Keratinocyte (primary cell): ENCODE measurements around the gene CD226. TPM values are rescaled to one million over a fixed set of nuclear protein-coding genes. Genes with fewer than 3 reads are reported as not detected.

Experiments used
- DNase-seq: peaks from one replicate; pipeline ENCODE4 v3.0.0-alpha.2; 2011; ENCODE audit warnings: low read depth, missing footprints, low spot score
- FAIRE-seq: peaks from 2 replicates; lab custom pipeline; 2011; peaks lifted over from hg19 to GRCh38; lab: Jason Lieb, UNC
- H2AFZ ChIP-seq: 2 replicates; pipeline ENCODE4 v1.6.0; 2012; ENCODE audit warnings: low read length, control low read depth, inconsistent platforms; ENCODE audit not compliant: control insufficient read depth
- H3K27ac ChIP-seq: 2 replicates; pipeline ENCODE4 v1.5.1; 2011; ENCODE audit warnings: low read length; ENCODE audit not compliant: control insufficient read depth, insufficient read depth
- H3K27me3 ChIP-seq: 3 replicates; pipeline ENCODE4 v1.6.0; 2011; ENCODE audit warnings: low read length; ENCODE audit not compliant: control insufficient read depth, insufficient read depth; ENCODE audit errors: extremely low read depth
- H3K36me3 ChIP-seq, 2 experiments: 2 replicates in 1 of 2; 3 replicates in 1 of 2; pipeline ENCODE4 v1.5.1; 2011; ENCODE audit warnings: low read length in 2 of 2, mild to moderate bottlenecking in 1 of 2; ENCODE audit not compliant: control insufficient read depth in 2 of 2, insufficient read depth in 2 of 2; ENCODE audit errors: extremely low read depth in 1 of 2
- H3K4me1 ChIP-seq: 3 replicates; pipeline ENCODE4 v1.5.1; 2011; ENCODE audit warnings: low read length; ENCODE audit not compliant: control insufficient read depth, insufficient read depth; ENCODE audit errors: extremely low read depth
- H3K4me2 ChIP-seq: 3 replicates; pipeline ENCODE4 v1.6.0; 2011; ENCODE audit warnings: low read depth, low read length; ENCODE audit not compliant: control insufficient read depth, insufficient read depth; ENCODE audit errors: extremely low read depth
- H3K4me3 ChIP-seq, 3 experiments: fragments of 200-600 bp in 1 of 3; sonication (generic) in 1 of 3; 2 replicates in 2 of 3; 3 replicates in 1 of 3; pipeline ENCODE4 v1.5.1; 2011 to 2016; ENCODE audit warnings: low read length in 3 of 3, mild to moderate bottlenecking in 3 of 3, control low read depth in 2 of 3, inconsistent platforms in 1 of 3, low read depth in 1 of 3, mixed read lengths in 1 of 3, mixed run types in 1 of 3, moderate library complexity in 1 of 3; ENCODE audit not compliant: control insufficient read depth in 2 of 3, insufficient read depth in 2 of 3; ENCODE audit errors: extremely low read depth in 1 of 3
- H3K79me2 ChIP-seq: 2 replicates; pipeline ENCODE4 v1.6.0; 2012; ENCODE audit warnings: low read length; ENCODE audit not compliant: control insufficient read depth, insufficient read depth
- H3K9ac ChIP-seq: 3 replicates; pipeline ENCODE4 v1.6.0; 2011; ENCODE audit warnings: low read length; ENCODE audit not compliant: control insufficient read depth, insufficient read depth; ENCODE audit errors: extremely low read depth
- H3K9me1 ChIP-seq: 3 replicates; pipeline ENCODE4 v1.6.0; 2011; ENCODE audit warnings: low read length; ENCODE audit not compliant: control insufficient read depth, insufficient read depth; ENCODE audit errors: extremely low read depth
- H3K9me3 ChIP-seq: 2 replicates; pipeline ENCODE4 v1.5.1; 2012; ENCODE audit warnings: low read depth, low read length; ENCODE audit not compliant: control insufficient read depth
- H4K20me1 ChIP-seq: 3 replicates; pipeline ENCODE4 v1.6.0; 2011; ENCODE audit warnings: low read length; ENCODE audit not compliant: control insufficient read depth, insufficient read depth; ENCODE audit errors: extremely low read depth
- CTCF ChIP-seq, 3 experiments: IDR thresholded peaks in 1 of 3; conservative IDR thresholded peaks in 1 of 3; optimal IDR thresholded peaks in 1 of 3; 2 replicates in 2 of 3; 3 replicates in 1 of 3; pipeline versions ENCODE3 to v1.5.1; 2011; ENCODE audit warnings: low read length in 3 of 3, mild to moderate bottlenecking in 3 of 3, moderate library complexity in 2 of 3, control low read depth in 1 of 3, inconsistent platforms in 1 of 3; ENCODE audit not compliant: insufficient read depth in 2 of 3; ENCODE audit errors: extremely low read depth in 1 of 3
- EZH2 ChIP-seq: IDR thresholded peaks from one replicate; pipeline ENCODE4 v1.6.1; 2012; ENCODE audit warnings: inconsistent platforms, mild to moderate bottlenecking, low read length, moderate library complexity
- dilution Hi-C: fragments of 300-500 bp; cut with MboI; formaldehyde crosslinking; loops from one replicate; pipeline ENCODE4 v1.7.0; 2020; ENCODE audit warnings: low sequenced_read_pairs; ENCODE audit not compliant: extremely low pct_ligation_motif_present
- polyA plus RNA-seq, 5 experiments: library from polyadenylated mRNA; depleted of rRNA in 3 of 5; stranded (reverse) in 3 of 5; stranded (forward) in 1 of 5; unstranded in 1 of 5; fragments of >200 nt; gene quantifications; 1 replicate in 1 of 5; 2 replicates in 3 of 5; 3 replicates in 1 of 5; pipeline versions ENCODE4 v1.2.1 to v1.2.3, GENCODE V29; 2011 to 2012; ENCODE audit warnings: missing spikeins in 2 of 5, low read depth in 1 of 5, low replicate concordance in 1 of 5

CD226 gene
- polyA plus RNA-seq, 1 donor (not counting 4 experiments of a cell fraction or from before 2014, with no cell fraction given): 1.3 TPM

GRCh38 chr18:69945220-69946114, 2.2 kb downstream of the CD226 start:
- no peaks in the 10 kb centered on the region for H3K9me3 ChIP-seq
- no peak overlapping the region for H3K9ac ChIP-seq
- H2AFZ ChIP-seq: no peak overlapping the region
- H3K4me3 ChIP-seq: no peak overlapping the region
- no peak for DNase-seq
- no peaks in the 10 kb centered on the region for H3K9me1 ChIP-seq
- no peak for FAIRE-seq
- H3K27ac ChIP-seq: no peak overlapping the region
- dilution Hi-C loops: no loop called here
- H3K4me1 ChIP-seq: no peaks in the 10 kb centered on the region
- peaks cover 2 to 3% of the 10 kb centered on the region in 2 experiments for H3K36me3 ChIP-seq
- no peaks in the 10 kb centered on the region for H3K79me2 ChIP-seq
- TF ChIP-seq EZH2 (no peak), CTCF (optimal IDR thresholded peaks at IDR 0.05 in 1 of 3, IDR thresholded peaks at IDR 0.05 in 1 of 3, conservative IDR thresholded peaks at IDR 0.05 in 1 of 3; ENCODE audit: extremely low read depth in 1 of 3, insufficient read depth in 2 of 3, low read length in 3 of 3) (no peak)
- H3K4me2 ChIP-seq: no peak overlapping the region
- no peaks in the 10 kb centered on the region for H3K27me3 ChIP-seq
- H4K20me1 ChIP-seq: no peaks in the 10 kb centered on the region

GRCh38 chr18:69944436-69944835, 3.2 kb downstream of the CD226 start:
- dilution Hi-C loops: no loop called here
- TF ChIP-seq EZH2 (no peak), CTCF (optimal IDR thresholded peaks at IDR 0.05 in 1 of 3, IDR thresholded peaks at IDR 0.05 in 1 of 3, conservative IDR thresholded peaks at IDR 0.05 in 1 of 3; ENCODE audit: extremely low read depth in 1 of 3, insufficient read depth in 2 of 3, low read length in 3 of 3) (no peak)
- Histone ChIP-seq H3K4me2 (no peak overlapping the region), H4K20me1 (no peaks in the 10 kb centered on the region), H3K9me1 (no peaks in the 10 kb centered on the region), H3K27ac (no peak overlapping the region), H3K4me1 (no peaks in the 10 kb centered on the region), H3K4me3 (no peak overlapping the region), H2AFZ (no peak overlapping the region), H3K36me3 (peaks cover 2 to 3% of the 10 kb centered on the region in 2 experiments), H3K9ac (no peak overlapping the region), H3K79me2 (no peaks in the 10 kb centered on the region), H3K9me3 (no peaks in the 10 kb centered on the region), H3K27me3 (no peaks in the 10 kb centered on the region)
- no peak for FAIRE-seq
- no peak for DNase-seq
